HG02798 (cell line): ENCODE measurements around the gene LLGL2.
"Not testable (repeated sequence)": the region's sequence is repeated elsewhere in the genome, so short reads cannot be mapped to it uniquely, and the experiment has no call there.

Experiments
- ATAC-seq: cut with Tn5 transposase; IDR thresholded peaks from one replicate; pipeline ENCODE4 v1.9.1; 2021; ENCODE audit warnings: mild to moderate bottlenecking; ENCODE audit not compliant: unreplicated experiment, poor library complexity

LLGL2 gene

GRCh38 chr17:75520413-75520812 is 5.1 kb upstream of the LLGL2 start:
- not testable (repeated sequence) for ATAC-seq

- ATAC-seq, result no peak
These were observed 4.2 kb upstream of the LLGL2 start for GRCh38 chr17:75521290-75521689.

DNA sequence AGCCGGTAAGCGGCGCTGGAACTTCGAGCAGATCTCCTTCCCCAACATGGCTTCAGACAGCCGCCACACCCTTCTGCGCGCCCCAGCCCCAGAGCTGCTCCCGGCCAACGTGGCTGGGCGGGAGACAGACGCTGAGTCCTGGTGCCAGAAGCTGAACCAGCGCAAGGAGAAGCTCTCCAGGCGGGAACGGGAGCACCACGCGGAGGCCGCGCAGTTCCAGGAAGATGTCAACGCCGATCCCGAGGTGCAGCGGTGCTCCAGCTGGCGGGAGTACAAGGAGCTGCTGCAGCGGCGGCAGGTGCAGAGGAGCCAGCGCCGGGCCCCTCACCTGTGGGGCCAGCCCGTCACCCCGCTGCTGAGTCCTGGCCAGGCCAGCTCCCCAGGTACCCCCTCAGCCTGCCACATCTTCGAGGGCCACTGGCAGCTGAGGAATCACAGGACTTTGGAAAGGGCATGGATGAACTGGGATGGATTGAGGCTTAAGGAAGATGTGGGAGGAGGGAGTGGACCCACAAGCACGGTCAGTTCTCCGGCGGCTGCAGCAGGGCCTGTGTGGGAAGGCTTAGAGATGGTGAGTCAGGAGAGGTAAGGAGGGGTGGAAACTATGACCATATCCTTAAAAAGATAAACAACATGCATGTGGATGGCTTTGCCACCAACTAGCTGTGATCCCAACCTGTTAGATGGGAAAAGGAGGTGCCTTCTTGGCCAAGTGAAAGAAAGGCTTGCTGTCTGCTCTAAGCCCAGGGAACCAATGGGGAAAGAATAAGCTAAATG is 3.4 kb upstream of the LLGL2 start:
- ATAC-seq, result no peak

DNA sequence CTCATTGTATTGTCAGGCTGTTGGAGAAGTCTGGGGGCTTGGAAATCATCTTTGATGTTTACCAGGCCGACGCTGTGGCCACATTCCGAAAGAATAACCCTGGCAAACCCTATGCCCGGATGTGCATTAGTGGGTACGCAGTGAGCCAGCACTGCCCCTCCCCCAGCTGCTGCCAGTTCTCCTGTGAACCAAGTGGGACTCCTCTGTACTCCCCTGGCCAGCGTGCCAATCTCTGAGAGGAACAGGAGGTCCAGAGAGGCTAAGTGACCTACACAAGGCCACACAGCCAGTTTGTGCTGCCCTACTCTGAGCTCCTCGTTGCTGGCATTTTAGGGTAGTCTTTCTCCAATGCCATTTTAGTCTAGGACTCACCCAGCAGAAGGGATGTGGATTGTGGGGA is 1.9 kb upstream of the LLGL2 start:
- no peak for ATAC-seq

DNA sequence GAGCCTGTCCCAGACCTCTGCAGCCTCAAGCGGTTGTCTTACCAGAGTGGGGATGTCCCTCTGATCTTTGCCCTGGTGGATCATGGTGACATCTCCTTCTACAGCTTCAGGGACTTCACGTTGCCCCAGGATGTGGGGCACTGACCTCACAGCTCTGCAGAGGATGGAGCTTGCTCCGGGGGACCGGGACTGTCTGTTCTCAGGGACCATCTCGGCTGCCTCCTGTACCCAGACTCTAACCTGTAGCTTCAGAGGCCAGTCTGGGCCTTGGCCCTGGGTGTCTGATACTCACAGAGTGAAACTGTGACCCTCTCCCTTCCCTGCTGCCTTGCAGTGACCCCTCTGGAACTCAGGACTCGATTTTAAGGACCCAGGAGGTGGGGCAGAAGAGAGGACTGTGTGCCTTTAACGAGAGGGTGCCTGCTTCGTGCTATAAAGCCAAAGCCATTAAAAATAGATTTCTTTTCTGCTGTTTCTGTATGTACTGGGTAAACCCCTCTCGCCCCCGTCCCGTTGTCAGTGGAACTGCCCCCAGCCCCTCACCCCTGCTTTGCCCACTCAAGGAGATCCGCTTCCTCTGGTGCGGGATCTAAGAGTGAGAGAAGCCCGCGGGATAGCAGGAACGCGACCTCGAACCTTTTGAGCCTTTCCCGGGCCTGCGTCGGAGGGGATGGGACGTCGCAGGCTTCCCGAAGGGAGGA is 1.1 kb upstream of the LLGL2 start:
- no peak for ATAC-seq

GRCh38 chr17:75525806-75526554 is 483 bp downstream of the LLGL2 start:
- ATAC-seq, result no peak

- ATAC-seq, result no peak
These were observed 1.2 kb downstream of the LLGL2 start for GRCh38 chr17:75526555-75527270.

DNA sequence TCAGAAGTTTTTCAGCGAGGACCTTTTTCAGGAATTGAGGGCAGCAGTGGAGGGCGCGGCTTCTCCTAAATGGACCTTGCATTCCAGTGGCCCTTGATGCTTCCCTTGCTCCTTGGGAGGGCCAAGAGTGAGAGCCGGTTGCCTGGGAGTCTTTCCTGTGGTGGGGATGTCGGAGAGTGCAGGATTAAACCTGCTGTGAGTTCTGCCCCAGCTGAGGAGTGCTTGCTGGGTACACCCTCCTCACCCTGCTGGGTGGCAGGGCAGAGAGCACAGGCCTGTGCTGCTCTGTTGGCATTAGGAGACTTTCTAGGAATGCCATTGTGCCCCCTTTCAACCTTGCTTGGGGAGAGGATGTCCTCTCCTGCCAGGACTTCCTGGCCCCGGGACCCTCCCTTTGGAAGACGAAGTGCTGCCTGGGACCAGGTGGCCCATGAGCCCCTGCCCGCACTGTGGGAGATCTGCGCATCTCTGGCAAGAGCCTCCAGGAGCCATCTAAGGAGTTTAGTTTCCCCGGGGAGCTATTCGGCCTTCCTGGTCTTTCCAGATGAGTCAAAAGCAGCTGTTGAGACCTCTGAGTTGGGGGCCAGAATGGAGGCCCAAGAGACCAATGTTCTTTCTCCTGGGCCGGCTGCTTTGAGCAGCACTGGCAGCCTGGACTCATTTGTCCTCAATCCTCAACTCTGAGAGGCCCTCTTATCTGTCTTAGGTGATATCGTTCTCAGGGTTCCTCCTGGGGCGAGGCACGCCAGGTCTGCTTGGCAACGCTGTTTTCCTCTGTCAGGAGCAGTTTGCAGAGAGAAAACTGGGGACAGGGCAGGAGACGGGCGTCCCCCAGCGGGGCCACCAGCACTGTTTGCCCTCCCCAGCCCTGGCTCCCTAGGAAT is 5.6 kb downstream of the LLGL2 start:
- no peak for ATAC-seq

DNA sequence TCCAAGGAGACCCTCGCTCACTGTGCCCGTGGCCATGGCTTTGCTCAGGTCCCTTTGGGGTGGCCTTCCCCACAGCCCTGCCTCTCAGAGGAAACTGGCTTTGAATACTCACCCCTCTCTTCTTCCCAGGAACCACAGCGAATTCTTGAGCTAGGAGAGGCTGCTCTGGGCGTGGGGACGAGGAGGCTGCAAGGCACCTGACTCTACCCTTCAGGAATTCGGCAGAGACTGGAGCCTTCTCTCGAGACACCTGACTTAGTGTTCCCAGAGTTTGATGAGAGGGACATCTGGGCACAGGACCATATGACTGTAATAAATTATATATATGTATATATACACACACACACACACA is 6.2 kb downstream of the LLGL2 start:
- no peak for ATAC-seq

- ATAC-seq, result no peak
These were observed 9.6 kb downstream of the LLGL2 start for GRCh38 chr17:75535119-75535537.

GRCh38 chr17:75535871-75536270 is 10.4 kb downstream of the LLGL2 start:
- no peak for ATAC-seq

DNA sequence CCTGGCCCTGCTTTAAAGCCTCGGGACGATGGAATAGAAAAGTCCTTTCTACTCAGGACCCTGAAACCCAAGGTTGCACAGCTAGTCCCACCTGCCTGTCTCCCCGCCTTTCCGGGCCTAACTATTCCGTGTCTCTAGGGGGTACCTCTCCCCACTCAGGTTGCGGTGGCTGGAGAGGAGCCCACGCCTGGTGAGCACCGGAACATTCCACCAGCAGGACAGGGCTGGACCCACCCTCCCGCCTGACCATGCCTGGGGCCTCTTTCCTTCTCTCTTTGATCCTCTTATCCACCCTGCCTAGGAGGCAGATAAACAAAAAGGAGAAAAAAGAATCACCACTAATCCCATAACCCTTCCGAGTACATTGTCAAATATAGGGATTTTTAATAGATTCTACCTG is 10.9 kb downstream of the LLGL2 start:
- no peak for ATAC-seq

- ATAC-seq, result no peak
These were observed 14.7 kb downstream of the LLGL2 start for GRCh38 chr17:75539967-75540729.

DNA sequence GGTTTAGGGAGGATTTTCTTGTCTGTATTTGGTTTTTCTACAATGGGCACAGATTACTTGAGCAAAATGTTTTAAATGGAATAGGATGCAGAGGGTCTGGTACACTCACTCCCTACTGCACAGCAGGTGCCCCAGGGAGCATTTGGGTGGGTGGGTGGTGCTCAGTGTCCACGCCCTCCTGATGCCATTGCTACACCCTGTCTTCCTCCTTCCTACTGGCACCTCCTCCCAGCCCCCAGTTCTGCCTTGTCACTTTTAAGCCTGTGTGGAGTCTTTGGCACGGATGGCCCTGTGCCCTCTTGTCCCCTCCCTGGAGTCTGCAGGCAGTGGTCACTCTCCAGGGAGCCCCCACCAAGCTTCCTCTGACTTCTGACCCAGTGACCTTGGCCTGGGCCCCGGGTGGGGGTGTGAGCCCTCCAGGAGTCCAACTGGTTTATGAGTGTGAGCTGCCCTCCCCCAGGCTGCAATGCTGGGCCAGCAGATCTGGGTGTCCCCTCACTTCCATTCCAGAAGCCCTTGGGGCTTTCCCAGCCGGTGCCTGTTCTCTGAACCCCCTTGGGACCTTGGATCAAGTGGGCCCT is 15.5 kb downstream of the LLGL2 start:
- ATAC-seq, result no peak

- ATAC-seq, result no peak
These were observed 16.7 kb downstream of the LLGL2 start for GRCh38 chr17:75542229-75542628.

- ATAC-seq, result no peak
These were observed 17.3 kb downstream of the LLGL2 start for GRCh38 chr17:75542728-75543336.

DNA sequence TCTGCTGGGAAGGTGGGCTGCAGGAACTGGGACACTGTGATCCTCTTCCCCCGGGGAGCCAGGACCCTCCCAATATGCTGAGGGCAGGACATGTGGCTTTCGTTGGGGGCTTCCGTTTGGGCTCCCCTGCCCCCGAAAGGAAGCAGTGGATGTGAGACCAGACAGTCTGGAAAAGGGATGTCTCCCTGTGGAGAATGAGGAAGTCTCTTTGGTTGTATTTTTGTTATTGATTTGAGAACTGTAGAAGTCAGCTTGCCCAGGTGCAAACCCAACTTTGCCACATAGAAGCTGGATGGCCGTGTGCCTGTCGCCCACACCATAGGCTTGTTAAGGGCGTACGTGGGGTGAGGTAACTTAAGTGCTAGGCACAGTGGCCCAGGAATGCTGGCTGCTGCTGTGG is 18.8 kb downstream of the LLGL2 start:
- ATAC-seq, result no peak

DNA sequence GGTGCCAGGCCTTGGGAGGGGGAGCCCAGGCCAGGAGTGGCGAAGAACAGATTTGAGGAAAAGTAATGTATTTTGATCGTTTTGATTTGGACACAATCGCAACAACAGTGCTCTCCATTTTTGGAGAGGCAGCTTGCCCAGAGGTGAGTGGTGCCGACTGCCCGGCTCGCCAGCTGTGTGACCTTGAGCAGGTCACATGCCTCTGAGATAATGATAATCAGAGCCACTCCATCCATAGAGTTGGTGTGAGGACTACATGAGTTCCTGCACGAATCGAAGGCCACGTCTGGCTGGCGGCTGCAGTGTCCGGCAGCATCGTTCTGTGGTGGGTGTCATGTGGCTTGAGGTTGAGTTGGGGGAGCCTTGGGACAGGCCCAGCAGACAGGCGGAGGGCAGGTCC is 20.7 kb downstream of the LLGL2 start:
- ATAC-seq, result no peak
